HEK293 (cell line): ENCODE data around the gene SLAMF9.

ENCODE experiments used
- CTCF ChIA-PET: fragments of 350-600 bp; formaldehyde crosslinking; extraction: SDS; loops from one replicate; lab custom pipeline; 2021; ENCODE audit warnings: antibody characterized with exemption; lab: Yijun Ruan, JAX
- POLR2A ChIA-PET: fragments of 300-600 bp; formaldehyde crosslinking; extraction: SDS; loops from one replicate; lab custom pipeline; 2020; ENCODE audit warnings: antibody characterized with exemption, inconsistent platforms; lab: Yijun Ruan, JAX
- H3K27ac ChIP-seq: fragments of 200-500 bp; sonication (Bioruptor generic); 2 replicates; pipeline ENCODE4 v1.5.1; 2014; ENCODE audit warnings: low read depth, low read length, control low read depth, inconsistent platforms; ENCODE audit errors: extremely low read depth
- H3K36me3 ChIP-seq, 2 experiments: fragments of 200-500 bp in 1 of 2; sonication (Bioruptor generic) in 1 of 2; 1 replicate in 1 of 2; 2 replicates in 1 of 2; pipeline ENCODE4 v1.5.1; 2014 to 2017; ENCODE audit warnings: inconsistent platforms in 2 of 2, low read length in 2 of 2; ENCODE audit not compliant: control insufficient read depth in 2 of 2, insufficient read depth in 1 of 2
- H3K4me1 ChIP-seq: fragments of 200-500 bp; sonication (Bioruptor generic); 2 replicates; pipeline ENCODE4 v1.5.1; 2014; ENCODE audit warnings: mild to moderate bottlenecking, low read length, inconsistent platforms; ENCODE audit not compliant: control insufficient read depth, insufficient read depth
- H3K4me3 ChIP-seq: 2 replicates; pipeline ENCODE4 v1.5.1; 2011; ENCODE audit warnings: low read depth, mild to moderate bottlenecking, control low read depth, low read length, moderate library complexity
- H3K9me3 ChIP-seq: fragments of 200-500 bp; sonication (Bioruptor generic); 2 replicates; pipeline ENCODE4 v1.5.1; 2014; ENCODE audit warnings: low read depth, low read length, inconsistent platforms; ENCODE audit not compliant: control insufficient read depth, insufficient read depth
- BCL11B ChIP-seq: fragments of 450-650 bp; formaldehyde crosslinking; IDR thresholded peaks from 2 replicates; pipeline ENCODE4 v1.5.1; 2016; ENCODE audit warnings: low read depth, missing biosample characterization, missing genetic modification characterization
- CTCF ChIP-seq: fragments of 450-650 bp; formaldehyde crosslinking; IDR thresholded peaks from 2 replicates; pipeline ENCODE4 v1.5.1; 2016; ENCODE audit warnings: missing biosample characterization, missing genetic modification characterization
- GLI4 ChIP-seq: fragments of 450-650 bp; formaldehyde crosslinking; IDR thresholded peaks from 2 replicates; pipeline ENCODE4 v1.5.1; 2016; ENCODE audit warnings: missing biosample characterization, missing genetic modification characterization
- GLIS1 ChIP-seq: fragments of 450-650 bp; formaldehyde crosslinking; IDR thresholded peaks from 2 replicates; pipeline ENCODE4 v1.5.1; 2016; ENCODE audit warnings: missing biosample characterization, missing genetic modification characterization
- HOXC10 ChIP-seq: sonication (generic); formaldehyde crosslinking; IDR thresholded peaks from 2 replicates; pipeline ENCODE4 v1.8.1; 2023; ENCODE audit warnings: mild to moderate bottlenecking, missing genetic modification reagents
- OVOL3 ChIP-seq: fragments of 450-650 bp; formaldehyde crosslinking; IDR thresholded peaks from 2 replicates; pipeline ENCODE4 v1.5.1; 2016; ENCODE audit warnings: missing biosample characterization, missing genetic modification characterization
- SETDB1 ChIP-seq: IDR thresholded peaks from one replicate; pipeline ENCODE4 v1.6.1; 2017; ENCODE audit warnings: mild to moderate bottlenecking, low read length, moderate library complexity, mixed read lengths; ENCODE audit not compliant: insufficient read length
- SP2 ChIP-seq: fragments of 450-650 bp; formaldehyde crosslinking; IDR thresholded peaks from 2 replicates; pipeline ENCODE4 v1.5.1; 2016; ENCODE audit warnings: missing biosample characterization, missing genetic modification characterization
- ZBTB26 ChIP-seq: fragments of 450-650 bp; formaldehyde crosslinking; optimal IDR thresholded peaks from 2 replicates; pipeline ENCODE3; 2016; ENCODE audit warnings: missing biosample characterization, mild to moderate bottlenecking, missing genetic modification characterization
- ZEB2 ChIP-seq: fragments of 450-650 bp; formaldehyde crosslinking; IDR thresholded peaks from 2 replicates; pipeline ENCODE4 v1.5.1; 2016; ENCODE audit warnings: missing biosample characterization, missing genetic modification characterization
- ZNF239 ChIP-seq: fragments of 450-650 bp; formaldehyde crosslinking; IDR thresholded peaks from 2 replicates; pipeline ENCODE4 v1.5.1; 2016; ENCODE audit warnings: missing biosample characterization, missing genetic modification characterization
- ZNF324 ChIP-seq: fragments of 450-650 bp; formaldehyde crosslinking; IDR thresholded peaks from 2 replicates; pipeline ENCODE4 v1.5.1; 2016; ENCODE audit warnings: missing biosample characterization, missing genetic modification characterization
- ZNF341 ChIP-seq: fragments of 450-650 bp; formaldehyde crosslinking; IDR thresholded peaks from 2 replicates; pipeline ENCODE4; 2016; ENCODE audit warnings: low read depth, missing biosample characterization, missing genetic modification characterization
- ZNF366 ChIP-seq: fragments of 450-650 bp; formaldehyde crosslinking; conservative IDR thresholded peaks from 2 replicates; pipeline ENCODE4 v1.5.1; 2016; ENCODE audit warnings: missing biosample characterization, missing genetic modification characterization
- ZNF544 ChIP-seq: fragments of 450-650 bp; formaldehyde crosslinking; IDR thresholded peaks from 2 replicates; pipeline ENCODE4 v1.5.0; 2017; ENCODE audit warnings: missing biosample characterization, missing genetic modification characterization
- ZNF560 ChIP-seq: fragments of 450-650 bp; formaldehyde crosslinking; IDR thresholded peaks from 2 replicates; pipeline ENCODE4 v1.5.1; 2017; ENCODE audit warnings: missing biosample characterization, missing genetic modification characterization, borderline replicate concordance
- ZNF585B ChIP-seq: fragments of 450-650 bp; formaldehyde crosslinking; IDR thresholded peaks from 2 replicates; pipeline ENCODE4 v1.5.1; 2016; ENCODE audit warnings: missing biosample characterization, missing genetic modification characterization
- ZNF624 ChIP-seq: fragments of 450-650 bp; formaldehyde crosslinking; IDR thresholded peaks from 2 replicates; pipeline ENCODE4 v1.5.1; 2017; ENCODE audit warnings: missing biosample characterization, missing genetic modification characterization
- ZNF645 ChIP-seq: fragments of 450-650 bp; formaldehyde crosslinking; IDR thresholded peaks from 2 replicates; pipeline ENCODE4; 2016; ENCODE audit warnings: missing biosample characterization, missing genetic modification characterization
- ZNF670 ChIP-seq: fragments of 450-650 bp; formaldehyde crosslinking; IDR thresholded peaks from 2 replicates; pipeline ENCODE4 v1.5.1; 2016; ENCODE audit warnings: missing biosample characterization, missing genetic modification characterization, low read depth
- ZNF701 ChIP-seq: fragments of 450-650 bp; formaldehyde crosslinking; IDR thresholded peaks from 2 replicates; pipeline ENCODE4 v1.5.1; 2016; ENCODE audit warnings: missing biosample characterization, missing genetic modification characterization
- ZNF704 ChIP-seq: fragments of 450-650 bp; formaldehyde crosslinking; IDR thresholded peaks from 2 replicates; pipeline ENCODE4 v1.5.1; 2016; ENCODE audit warnings: missing biosample characterization, missing genetic modification characterization
- ZNF837 ChIP-seq: fragments of 450-650 bp; formaldehyde crosslinking; IDR thresholded peaks from 2 replicates; pipeline ENCODE4 v1.5.1; 2016; ENCODE audit warnings: missing biosample characterization, missing genetic modification characterization
- ZSCAN23 ChIP-seq: fragments of 450-650 bp; formaldehyde crosslinking; IDR thresholded peaks from 2 replicates; pipeline ENCODE4 v1.5.1; 2016; ENCODE audit warnings: missing biosample characterization, missing genetic modification characterization

Gene SLAMF9

GRCh38 chr1:159930634-159931033, 23.4 kb downstream of the SLAMF9 start (continued):
- TF ChIP-seq CTCF (tag by site-specific recombination) (no peak), ZNF704 (tag by site-specific recombination) (no peak), ZNF544 (no peak), ZSCAN23 (tag by site-specific recombination) (no peak)

GRCh38 chr1:159930216-159930615, 23.8 kb downstream of the SLAMF9 start:
- Histone ChIP-seq H3K4me3 (no peak overlapping the region), H3K9me3 (no peaks in the 10 kb centered on the region), H3K27ac (no peak overlapping the region), H3K4me1 (no peaks in the 10 kb centered on the region), H3K36me3 (no peaks in the 10 kb centered on the region)
- POLR2A ChIA-PET, result interaction anchor here (0.6 kb wide), 1 partner anchor 16 kb away, joined by 3 read pairs; no protein-coding TSS in a partner anchor
- CTCF ChIA-PET, result interaction anchor here (0.7 to 19.3 kb wide), 3 partner anchors 75 to 149 kb away, joined by 5 to 353 read pairs (median 5); partner anchors contain the start of gene DUSP23
- TF ChIP-seq GLIS1 (tag by site-specific recombination), result peak; percentile 82
- TF ChIP-seq ZNF585B (tag by site-specific recombination), result no peak

GRCh38 chr1:159929155-159930051, 24.6 kb downstream of the SLAMF9 start:
- CTCF ChIA-PET, result interaction anchor here (2.0 to 19.3 kb wide), 2 partner anchors 76 to 148 kb away, joined by 5 to 353 read pairs; no protein-coding TSS in a partner anchor
- Histone ChIP-seq H3K4me3 (no peak overlapping the region), H3K9me3 (no peaks in the 10 kb centered on the region), H3K4me1 (no peaks in the 10 kb centered on the region), H3K36me3 (no peaks in the 10 kb centered on the region), H3K27ac (no peak overlapping the region)
- POLR2A ChIA-PET, result interaction anchor here (1.2 kb wide), 1 partner anchor 13 kb away, joined by 3 read pairs; no protein-coding TSS in a partner anchor
- TF ChIP-seq SETDB1 (no peak), BCL11B (tag by site-specific recombination) (no peak)

- H3K36me3 ChIP-seq, result no peaks in the 10 kb centered on the region
- no peaks in the 10 kb centered on the region for H3K9me3 ChIP-seq
- no peak overlapping the region for H3K4me3 ChIP-seq
- no peaks in the 10 kb centered on the region for H3K4me1 ChIP-seq
- no peak overlapping the region for H3K27ac ChIP-seq
- ChIA-PET CTCF (interaction anchor here (1.1 to 19.3 kb wide), 3 partner anchors 9 to 147 kb away, joined by 3 to 353 read pairs (median 5); no protein-coding TSS in a partner anchor), POLR2A (interaction anchor here (1.2 kb wide), 1 partner anchor 12 kb away, joined by 3 read pairs; no protein-coding TSS in a partner anchor)
- TF ChIP-seq ZNF670 (tag by site-specific recombination) (no peak), GLI4 (tag by site-specific recombination) (no peak), ZNF645 (tag by site-specific recombination) (no peak), GLIS1 (tag by site-specific recombination) (no peak), ZNF366 (tag by site-specific recombination) (no peak), ZNF239 (no peak), ZEB2 (tag by site-specific recombination) (no peak), ZNF701 (tag by site-specific recombination) (no peak), SP2 (tag by site-specific recombination) (no peak), ZNF837 (no peak), HOXC10 (CRISPR knock-in tag) (no peak), ZNF560 (tag by site-specific recombination) (no peak), ZNF624 (tag by site-specific recombination) (no peak), OVOL3 (tag by site-specific recombination) (no peak), ZBTB26 (no peak), ZNF341 (no peak), ZNF324 (tag by site-specific recombination) (no peak)
These were observed 25.5 kb downstream of the SLAMF9 start for GRCh38 chr1:159928491-159929050.
